HG03342 (cell line): ENCODE results near the gene ORMDL2.
"Not testable (repeated sequence)": the region's sequence is repeated elsewhere in the genome, so short reads cannot be mapped to it uniquely, and the experiment has no call there.

Source experiments
- ATAC-seq: cut with Tn5 transposase; IDR thresholded peaks from one replicate; pipeline ENCODE4 v1.9.1; 2021; ENCODE audit warnings: mild to moderate bottlenecking, moderate library complexity; ENCODE audit not compliant: unreplicated experiment

Gene ORMDL2

GRCh38 chr12:55827806-55828205 is 10.0 kb downstream of the ORMDL2 start:
- ATAC-seq, result no peak

- no peak for ATAC-seq
Observed at GRCh38 chr12:55828357-55828756, 10.5 kb downstream of the ORMDL2 start.

GRCh38 chr12:55829967-55830600 is 12.2 kb downstream of the ORMDL2 start:
- ATAC-seq, result peak; percentile 18

- no peak for ATAC-seq
Observed at GRCh38 chr12:55830601-55831446, 13.0 kb downstream of the ORMDL2 start.

- no peak for ATAC-seq
Observed at GRCh38 chr12:55831447-55831815, 13.6 kb downstream of the ORMDL2 start.

- ATAC-seq, result no peak
Observed at GRCh38 chr12:55833056-55833455, 15.2 kb downstream of the ORMDL2 start.

GRCh38 chr12:55834400-55834799 is 16.6 kb downstream of the ORMDL2 start:
- ATAC-seq, result not testable (repeated sequence)

- ATAC-seq, result no peak
Observed at GRCh38 chr12:55838361-55838760, 20.5 kb downstream of the ORMDL2 start.

- ATAC-seq, result no peak
Observed at GRCh38 chr12:55839345-55840140, 21.7 kb downstream of the ORMDL2 start.

GRCh38 chr12:55840581-55841351 is 22.9 kb downstream of the ORMDL2 start:
- no peak for ATAC-seq

GRCh38 chr12:55842681-55843429 is 25.0 kb downstream of the ORMDL2 start, which contains the start of gene MMP19:
MMP19 (minus strand) TSS chr12:55842936; CDS start chr12:55842830, 106 bp downstream.
- ATAC-seq, result no peak

GRCh38 chr12:55843431-55843830 is 25.6 kb downstream of the ORMDL2 start:
- no peak for ATAC-seq

GRCh38 chr12:55844961-55845360 is 27.1 kb downstream of the ORMDL2 start:
- no peak for ATAC-seq

GRCh38 chr12:55845361-55845760 is 27.5 kb downstream of the ORMDL2 start:
- no peak for ATAC-seq

GRCh38 chr12:55845785-55846496 is 28.1 kb downstream of the ORMDL2 start:
- no peak for ATAC-seq

GRCh38 chr12:55847033-55847432 is 29.2 kb downstream of the ORMDL2 start:
- ATAC-seq, result no peak

- no peak for ATAC-seq
Observed at GRCh38 chr12:55847603-55848291, 29.9 kb downstream of the ORMDL2 start.

- no peak for ATAC-seq
Observed at GRCh38 chr12:55849616-55850343, 31.9 kb downstream of the ORMDL2 start.
